Ammon's horn (tissue), 1 donor: ENCODE measurements around the gene RANBP3L.
"Not testable (repeated sequence)": the region's sequence is repeated elsewhere in the genome, so short reads cannot be mapped to it uniquely, and the experiment has no call there.

Source experiments
- DNase-seq: peaks from one replicate; pipeline ENCODE4 v3.0.0-alpha.2; 2016; ENCODE audit warnings: low spot score

RANBP3L gene

DNA sequence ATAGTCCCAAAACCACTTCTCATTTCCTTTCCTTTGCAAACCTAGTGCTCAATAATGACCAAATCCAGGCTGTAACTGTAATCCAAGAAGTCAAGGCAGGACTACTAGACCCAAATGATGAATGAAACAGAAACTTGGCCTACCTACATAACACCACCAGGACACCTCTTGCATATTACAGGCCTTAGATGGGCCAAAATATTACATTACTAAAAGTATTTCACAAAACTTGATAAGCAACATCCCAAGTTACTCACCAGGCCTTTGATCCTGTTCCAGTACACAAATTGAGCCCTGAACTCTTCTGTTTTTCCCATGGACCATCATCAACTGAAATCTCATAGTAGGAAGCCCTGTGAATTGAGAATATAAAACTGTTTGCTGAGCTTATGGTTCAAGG lies 94.8 kb downstream of the RANBP3L start:
- no peak for DNase-seq

DNA sequence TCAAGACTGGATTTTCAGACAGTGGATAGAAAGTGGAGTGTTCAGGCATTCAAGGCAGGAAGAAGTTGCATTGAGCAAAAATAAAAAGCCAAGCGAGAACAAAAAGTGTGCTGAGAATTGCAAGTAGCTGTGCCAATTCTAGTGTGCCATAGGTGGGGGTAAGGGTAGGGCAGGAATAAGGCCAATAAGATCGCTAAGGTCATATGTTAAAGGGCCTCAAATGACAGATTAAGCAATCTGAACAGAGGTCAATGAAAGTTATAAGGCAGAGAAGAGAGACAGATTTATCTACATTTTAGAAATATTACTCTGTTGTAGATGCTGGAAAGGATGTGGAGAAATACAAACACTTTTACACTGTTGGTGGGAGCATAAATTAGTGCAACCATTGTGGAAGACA lies 96.4 kb downstream of the RANBP3L start:
- no peak for DNase-seq

DNA sequence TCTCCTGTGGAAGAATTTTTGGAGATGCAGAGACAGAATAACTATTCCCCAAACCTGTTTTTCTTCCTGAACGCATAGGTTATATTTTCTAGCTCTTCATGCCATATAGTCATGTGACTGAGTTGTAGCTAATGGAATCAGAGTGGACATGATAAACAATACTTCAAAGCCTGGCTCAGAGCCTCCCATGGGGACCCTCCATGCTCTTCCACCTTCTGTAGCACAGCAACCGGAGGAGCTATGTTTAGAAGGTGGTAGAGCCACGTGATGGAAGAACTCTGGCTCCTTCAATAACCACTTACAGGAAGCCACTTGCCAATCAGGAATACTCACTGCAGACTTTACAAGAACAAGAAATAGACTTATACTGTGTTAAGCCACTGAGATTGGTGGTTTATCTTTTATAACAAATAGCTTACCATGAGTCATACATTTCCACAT lies 99.2 kb downstream of the RANBP3L start:
- no peak for DNase-seq

DNA sequence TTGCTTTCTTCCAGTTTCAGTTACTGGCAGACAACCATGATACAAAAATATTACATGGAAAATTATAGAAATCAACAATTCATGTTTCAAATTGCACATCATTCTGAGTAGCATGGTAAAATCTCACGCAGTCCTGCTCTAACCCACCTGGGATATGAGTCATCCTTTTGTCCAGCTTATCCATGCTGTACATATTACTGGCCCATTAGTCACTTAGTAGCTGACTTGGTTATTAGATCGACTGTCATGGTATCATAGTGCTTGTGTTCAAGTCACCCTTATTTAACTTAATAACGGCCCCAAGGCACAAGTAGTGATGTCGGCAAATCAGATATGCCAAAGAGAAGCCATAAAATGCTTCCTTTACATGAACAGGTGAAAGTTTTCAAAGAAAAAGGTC lies 101.2 kb downstream of the RANBP3L start:
- no peak for DNase-seq

DNA sequence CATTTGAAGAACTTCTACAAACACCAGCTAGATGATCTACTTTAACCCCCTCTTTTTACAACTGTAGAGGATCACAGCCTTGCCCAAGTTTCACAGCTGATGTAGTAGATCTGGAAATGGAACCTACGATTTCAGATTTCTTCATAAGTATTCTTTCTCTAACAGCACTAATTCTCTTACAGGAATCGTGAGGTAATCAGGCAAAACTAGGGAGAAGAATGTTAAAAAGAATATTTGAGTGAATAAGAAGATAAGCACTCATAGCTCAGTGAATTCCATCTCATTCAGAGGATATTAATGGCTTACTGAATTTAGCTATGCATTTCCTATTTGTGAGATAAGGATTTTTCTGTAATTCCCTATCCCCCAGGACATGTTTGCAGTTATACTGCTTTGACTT lies 102.1 kb downstream of the RANBP3L start:
- DNase-seq, result no peak

DNA sequence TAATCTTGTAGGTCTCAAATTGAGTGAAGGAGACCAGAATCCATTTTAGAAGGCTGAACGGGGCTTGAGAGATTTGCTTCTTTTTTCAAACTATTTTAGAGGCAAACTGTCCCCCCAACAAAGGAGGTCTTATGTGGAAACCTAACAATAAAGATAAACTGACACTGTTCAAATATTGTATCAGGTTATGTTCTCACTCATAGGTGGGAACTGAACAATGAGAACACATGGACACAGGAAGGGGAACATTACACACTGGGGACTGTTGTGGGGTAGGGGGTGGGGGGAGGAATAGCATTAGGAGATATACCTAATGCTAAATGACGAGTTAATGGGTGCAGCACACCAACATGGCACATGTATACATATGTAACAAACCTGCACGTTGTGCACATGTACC lies 102.9 kb downstream of the RANBP3L start:
- DNase-seq, result not testable (repeated sequence)
